ENCODE measurements around the gene MOB1B. TPM values are rescaled to one million over a fixed set of nuclear protein-coding genes. Genes with fewer than 3 reads are reported as not detected.
"Not testable (repeated sequence)": the region's sequence is repeated elsewhere in the genome, so short reads cannot be mapped to it uniquely, and the experiment has no call there.

Gene MOB1B
- total RNA-seq, 1 donor from 2014 or later = 30.6 TPM

DNA sequence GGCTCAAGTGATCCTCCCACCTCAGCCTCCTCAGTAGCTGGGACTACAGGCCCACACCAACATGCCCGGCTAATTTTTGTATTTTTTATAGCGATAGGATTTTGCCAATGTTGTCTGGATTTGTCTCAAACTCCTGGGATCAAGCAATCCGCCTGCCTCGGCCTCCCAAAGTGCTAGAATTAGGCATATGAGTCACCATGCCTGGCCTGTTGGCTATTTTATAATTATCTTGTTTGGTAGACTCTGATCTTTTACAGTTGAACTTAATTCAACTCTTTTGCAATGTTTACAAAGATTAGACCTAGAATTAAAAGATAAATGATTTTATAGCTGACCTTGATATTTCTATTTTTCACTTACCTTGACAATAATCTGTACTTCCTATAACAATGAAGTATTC lies 109.3 kb downstream of the MOB1B start:
- peaks cover 3% of the 10 kb centered on the region for H3K27me3 Mint-ChIP-seq (ENCODE audit: insufficient read depth, low read depth)
- peaks cover 29% of the 10 kb centered on the region for H3K9me3 Mint-ChIP-seq
- no peak overlapping the region for H3K9ac ChIP-seq
- H3K36me3 ChIP-seq = no peaks in the 10 kb centered on the region
- H3K27me3 ChIP-seq = no peaks in the 10 kb centered on the region
- H3K4me3 Mint-ChIP-seq = no peak overlapping the region
- no peak overlapping the region for H3K27ac ChIP-seq
- TF ChIP-seq EZH2 (IDR thresholded peaks at IDR 0.05) = no peak
- TF ChIP-seq, protein P1, sequence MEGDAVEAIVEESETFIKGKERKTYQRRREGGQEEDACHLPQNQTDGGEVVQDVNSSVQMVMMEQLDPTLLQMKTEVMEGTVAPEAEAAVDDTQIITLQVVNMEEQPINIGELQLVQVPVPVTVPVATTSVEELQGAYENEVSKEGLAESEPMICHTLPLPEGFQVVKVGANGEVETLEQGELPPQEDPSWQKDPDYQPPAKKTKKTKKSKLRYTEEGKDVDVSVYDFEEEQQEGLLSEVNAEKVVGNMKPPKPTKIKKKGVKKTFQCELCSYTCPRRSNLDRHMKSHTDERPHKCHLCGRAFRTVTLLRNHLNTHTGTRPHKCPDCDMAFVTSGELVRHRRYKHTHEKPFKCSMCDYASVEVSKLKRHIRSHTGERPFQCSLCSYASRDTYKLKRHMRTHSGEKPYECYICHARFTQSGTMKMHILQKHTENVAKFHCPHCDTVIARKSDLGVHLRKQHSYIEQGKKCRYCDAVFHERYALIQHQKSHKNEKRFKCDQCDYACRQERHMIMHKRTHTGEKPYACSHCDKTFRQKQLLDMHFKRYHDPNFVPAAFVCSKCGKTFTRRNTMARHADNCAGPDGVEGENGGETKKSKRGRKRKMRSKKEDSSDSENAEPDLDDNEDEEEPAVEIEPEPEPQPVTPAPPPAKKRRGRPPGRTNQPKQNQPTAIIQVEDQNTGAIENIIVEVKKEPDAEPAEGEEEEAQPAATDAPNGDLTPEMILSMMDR (IDR thresholded peaks at IDR 0.05) = no peak
- TF ChIP-seq EZH2phosphoT487 (IDR thresholded peaks at IDR 0.05) = no peak
- H3K27ac Mint-ChIP-seq = no peak overlapping the region
- no peak overlapping the region for H3K4me3 ChIP-seq
- no peak for DNase-seq (ENCODE audit: low spot score)
- H3K4me1 ChIP-seq = no peaks in the 10 kb centered on the region
- peaks cover 56% of the 10 kb centered on the region for H3K79me2 ChIP-seq (ENCODE audit: low read depth)
- H3K9me3 ChIP-seq (ENCODE audit: low read depth) = no peaks in the 10 kb centered on the region
- H3K36me3 Mint-ChIP-seq = peaks cover 54% of the 10 kb centered on the region
- H3K4me1 Mint-ChIP-seq = no peaks in the 10 kb centered on the region
- H3K4me2 ChIP-seq = no peak overlapping the region
- H4K20me1 ChIP-seq (ENCODE audit: low read depth) = peaks cover 10% of the 10 kb centered on the region
- H3F3A ChIP-seq (ENCODE audit: low read depth) = no peaks in the 10 kb centered on the region
- H2AFZ ChIP-seq (replicated peaks) = no peak overlapping the region

DNA sequence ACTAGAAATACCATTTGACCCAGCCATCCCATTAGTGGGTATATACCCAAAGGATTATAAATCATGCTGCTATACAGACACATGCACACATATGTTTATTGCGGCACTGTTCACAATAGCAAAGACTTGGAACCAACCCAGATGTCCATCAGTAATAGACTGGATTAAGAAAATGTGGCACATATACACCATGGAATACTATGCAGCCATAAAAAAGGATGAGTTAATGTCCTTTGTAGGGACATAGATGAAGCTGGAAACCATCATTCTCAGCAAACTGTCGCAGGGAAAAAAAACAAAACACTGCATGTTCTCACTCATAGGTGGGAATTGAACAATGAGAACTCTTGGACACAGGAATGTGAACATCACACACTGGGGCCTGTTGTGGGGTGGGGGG lies 115.2 kb downstream of the MOB1B start:
- Histone ChIP-seq H3K79me2 (ENCODE audit: low read depth) (peaks cover 38% of the 10 kb centered on the region), H3K36me3 (peaks cover 12% of the 10 kb centered on the region)
- Mint-ChIP-seq H3K36me3 (peaks cover 43% of the 10 kb centered on the region), H3K9me3 (peaks cover 31% of the 10 kb centered on the region)
- not testable (repeated sequence) for H3K4me1 ChIP-seq; H3K9ac ChIP-seq; H3K27me3 ChIP-seq; H3K9me3 ChIP-seq (ENCODE audit: low read depth); H4K20me1 ChIP-seq (ENCODE audit: low read depth); H3K4me2 ChIP-seq; H3K4me3 Mint-ChIP-seq; H3K27me3 Mint-ChIP-seq (ENCODE audit: insufficient read depth, low read depth); H3K4me1 Mint-ChIP-seq; H3F3A ChIP-seq (ENCODE audit: low read depth); H3K4me3 ChIP-seq; H3K27ac Mint-ChIP-seq; H2AFZ ChIP-seq (replicated peaks); H3K27ac ChIP-seq; DNase-seq (ENCODE audit: low spot score)

DNA sequence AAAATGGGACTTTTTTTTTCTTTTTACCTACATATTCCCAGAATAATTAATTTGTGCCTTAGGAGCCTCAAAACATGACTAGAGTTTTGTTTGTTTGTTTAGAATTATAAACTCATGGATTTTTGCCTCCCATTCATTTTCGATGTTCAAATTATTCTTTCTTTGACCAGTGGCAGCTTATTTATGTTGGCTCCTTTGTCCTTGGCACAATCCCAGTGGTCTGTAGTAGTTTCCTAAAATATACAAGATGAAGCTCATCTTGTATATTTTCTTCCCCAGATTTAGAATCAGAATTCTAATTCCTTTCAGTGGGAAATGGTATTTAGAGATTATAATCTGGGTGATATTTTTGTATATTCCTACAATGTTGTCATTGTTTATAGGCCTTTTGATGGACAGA lies 118.4 kb downstream of the MOB1B start:
- H4K20me1 ChIP-seq (ENCODE audit: low read depth) = no peaks in the 10 kb centered on the region
- no peaks in the 10 kb centered on the region for H3K9me3 ChIP-seq (ENCODE audit: low read depth)
- H3K27ac ChIP-seq = no peak overlapping the region
- Mint-ChIP-seq H3K27ac (no peak overlapping the region), H3K9me3 (peaks cover 10% of the 10 kb centered on the region), H3K36me3 (peaks cover 43% of the 10 kb centered on the region), H3K4me3 (no peak overlapping the region), H3K4me1 (no peaks in the 10 kb centered on the region), H3K27me3 (ENCODE audit: insufficient read depth, low read depth) (peaks cover 2% of the 10 kb centered on the region)
- no peaks in the 10 kb centered on the region for H3K4me1 ChIP-seq
- peaks cover 38% of the 10 kb centered on the region for H3K79me2 ChIP-seq (ENCODE audit: low read depth)
- H3K9ac ChIP-seq = no peak overlapping the region
- TF ChIP-seq EZH2 (IDR thresholded peaks at IDR 0.05) (no peak), EZH2phosphoT487 (IDR thresholded peaks at IDR 0.05) (no peak)
- TF ChIP-seq, protein P1 (IDR thresholded peaks at IDR 0.05) = no peak
- no peak overlapping the region for H3K4me2 ChIP-seq
- DNase-seq (ENCODE audit: low spot score) = no peak
- no peaks in the 10 kb centered on the region for H3K27me3 ChIP-seq
- no peak overlapping the region for H3K4me3 ChIP-seq
- no peaks in the 10 kb centered on the region for H3F3A ChIP-seq (ENCODE audit: low read depth)
- H2AFZ ChIP-seq (replicated peaks) = no peak overlapping the region
- H3K36me3 ChIP-seq = peaks cover 17% of the 10 kb centered on the region

DNA sequence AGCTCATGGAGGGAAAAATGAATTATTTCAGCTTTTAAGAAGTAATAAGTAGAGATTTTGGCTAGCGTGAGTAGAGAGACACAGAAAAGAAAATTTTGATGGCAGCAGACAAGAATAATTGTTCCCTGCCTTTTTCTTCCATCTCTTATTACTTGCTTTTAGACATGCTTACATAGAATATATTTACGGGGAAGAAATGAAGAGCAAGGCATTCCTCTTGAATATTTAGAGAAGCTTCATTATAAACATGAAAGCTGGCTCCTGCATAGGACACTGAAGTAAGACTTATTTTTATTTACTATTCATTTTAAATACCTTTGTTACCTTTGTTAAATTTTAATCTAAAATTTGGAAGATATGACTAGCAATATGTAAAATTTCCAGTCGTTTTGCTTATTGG lies 123.5 kb downstream of the MOB1B start:
- no peak overlapping the region for H3K27ac ChIP-seq
- H3K4me3 ChIP-seq = no peak overlapping the region
- H3K36me3 ChIP-seq = peaks cover 19% of the 10 kb centered on the region
- Mint-ChIP-seq H3K4me3 (no peak overlapping the region), H3K36me3 (peaks cover 40% of the 10 kb centered on the region), H3K27ac (no peak overlapping the region), H3K4me1 (peaks cover 2% of the 10 kb centered on the region), H3K27me3 (ENCODE audit: insufficient read depth, low read depth) (no peaks in the 10 kb centered on the region), H3K9me3 (peaks cover 2% of the 10 kb centered on the region)
- TF ChIP-seq, protein P1 (IDR thresholded peaks at IDR 0.05) = no peak
- H3F3A ChIP-seq (ENCODE audit: low read depth) = no peaks in the 10 kb centered on the region
- peaks cover 5% of the 10 kb centered on the region for H3K79me2 ChIP-seq (ENCODE audit: low read depth)
- no peaks in the 10 kb centered on the region for H4K20me1 ChIP-seq (ENCODE audit: low read depth)
- no peaks in the 10 kb centered on the region for H3K9me3 ChIP-seq (ENCODE audit: low read depth)
- H3K9ac ChIP-seq = no peak overlapping the region
- H3K4me1 ChIP-seq = peaks cover 4% of the 10 kb centered on the region
- H3K4me2 ChIP-seq = no peak overlapping the region
- H3K27me3 ChIP-seq = no peaks in the 10 kb centered on the region
- DNase-seq (ENCODE audit: low spot score) = no peak
- no peak overlapping the region for H2AFZ ChIP-seq (replicated peaks)
